H1 (cell line): Measurements from ENCODE around the gene PKP3.

ENCODE experiments used
- EZH2 ChIP-seq: fragments of 200-600 bp; sonication (generic); IDR thresholded peaks from 2 replicates; pipeline ENCODE4 v1.7.1; 2012; ENCODE audit warnings: low read depth, mild to moderate bottlenecking, moderate library complexity, low read length, inconsistent platforms; ENCODE audit not compliant: severe bottlenecking
- POLR2AphosphoS5 ChIP-seq: IDR thresholded peaks from 2 replicates; pipeline ENCODE4 v1.6.1; 2011; ENCODE audit warnings: low read depth, low read length
- RNF2 ChIP-seq: fragments of 200-900, 300-1000 bp; sonication (generic); IDR thresholded peaks from 2 replicates; pipeline ENCODE4 v1.7.1; 2016; ENCODE audit warnings: borderline replicate concordance, low read depth, mild to moderate bottlenecking, antibody characterized with exemption, low read length; ENCODE audit not compliant: poor library complexity, severe bottlenecking; ENCODE audit errors: missing control alignments
- TF ChIP-seq, protein P1 (sequence below): IDR thresholded peaks from 2 replicates; pipeline ENCODE4 v1.6.1; 2012; ENCODE audit warnings: inconsistent platforms
- TF ChIP-seq, protein P2 (sequence below), 3 experiments: IDR thresholded peaks; 1 replicate in 2 of 3; 2 replicates in 1 of 3; pipeline versions ENCODE4 v1.5.1 to v1.6.1; 2011; ENCODE audit warnings: low read length in 3 of 3, mild to moderate bottlenecking in 3 of 3, inconsistent platforms in 2 of 3, low read depth in 1 of 3, moderate library complexity in 1 of 3; ENCODE audit not compliant: insufficient read depth in 1 of 3; ENCODE audit errors: control extremely low read depth in 1 of 3
- TF ChIP-seq, protein P3 (sequence below): IDR thresholded peaks from 2 replicates; pipeline ENCODE4 v1.6.1; 2011; ENCODE audit warnings: low read depth, mild to moderate bottlenecking, low read length; ENCODE audit not compliant: insufficient read depth

DNA sequence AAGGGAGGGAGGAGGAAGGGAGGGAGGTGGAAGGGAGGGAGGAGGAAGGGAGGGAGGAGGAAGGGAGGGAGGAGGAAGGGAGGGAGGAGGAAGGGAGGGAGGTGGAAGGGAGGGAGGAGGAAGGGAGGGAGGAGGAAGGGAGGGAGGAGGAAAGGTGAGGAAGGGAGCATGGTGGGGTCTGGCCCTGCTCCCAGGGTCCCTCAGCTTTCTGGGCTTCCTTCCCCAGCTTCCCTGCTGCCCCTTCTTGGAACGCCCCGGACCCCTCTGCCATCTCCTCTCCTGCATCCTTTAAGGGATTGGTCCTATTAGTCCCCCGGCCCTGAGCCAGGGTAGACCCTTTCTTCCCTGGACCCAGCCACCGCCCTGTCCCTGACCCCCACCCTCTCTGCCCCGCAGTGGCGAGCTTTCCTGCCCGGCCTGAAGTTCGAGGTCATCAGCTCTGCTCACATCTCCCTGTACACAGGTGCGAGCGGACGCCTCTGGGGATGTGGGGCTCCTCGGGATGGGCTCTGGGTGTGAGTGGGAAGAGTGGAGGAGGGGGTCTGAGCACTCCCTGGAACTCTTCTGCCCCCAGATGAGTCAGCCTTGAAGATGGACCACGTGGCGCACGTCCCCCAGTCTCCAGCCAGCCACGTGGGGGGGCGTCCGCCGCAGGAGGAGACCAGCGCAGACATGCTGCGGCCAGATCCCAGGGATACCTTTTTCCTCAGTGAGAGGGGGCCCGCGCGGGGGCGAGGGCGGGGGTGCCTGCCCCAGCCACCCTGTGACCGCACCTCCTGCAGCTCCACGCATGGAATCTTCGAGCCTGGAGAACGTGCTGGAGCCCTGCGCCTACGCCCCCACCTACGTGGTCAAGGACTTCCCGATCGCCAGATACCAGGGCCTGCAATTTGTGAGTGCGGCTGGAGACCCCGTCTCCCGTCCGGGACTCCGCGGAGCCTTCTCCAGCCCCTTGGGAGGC lies 18.7 kb upstream of the PKP3 start:
- no peak for TF ChIP-seq POLR2AphosphoS5
- TF ChIP-seq EZH2: no peak
- TF ChIP-seq, protein P1, sequence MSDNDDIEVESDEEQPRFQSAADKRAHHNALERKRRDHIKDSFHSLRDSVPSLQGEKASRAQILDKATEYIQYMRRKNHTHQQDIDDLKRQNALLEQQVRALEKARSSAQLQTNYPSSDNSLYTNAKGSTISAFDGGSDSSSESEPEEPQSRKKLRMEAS: no peak
- TF ChIP-seq RNF2: no peak
- TF ChIP-seq, protein P2, sequence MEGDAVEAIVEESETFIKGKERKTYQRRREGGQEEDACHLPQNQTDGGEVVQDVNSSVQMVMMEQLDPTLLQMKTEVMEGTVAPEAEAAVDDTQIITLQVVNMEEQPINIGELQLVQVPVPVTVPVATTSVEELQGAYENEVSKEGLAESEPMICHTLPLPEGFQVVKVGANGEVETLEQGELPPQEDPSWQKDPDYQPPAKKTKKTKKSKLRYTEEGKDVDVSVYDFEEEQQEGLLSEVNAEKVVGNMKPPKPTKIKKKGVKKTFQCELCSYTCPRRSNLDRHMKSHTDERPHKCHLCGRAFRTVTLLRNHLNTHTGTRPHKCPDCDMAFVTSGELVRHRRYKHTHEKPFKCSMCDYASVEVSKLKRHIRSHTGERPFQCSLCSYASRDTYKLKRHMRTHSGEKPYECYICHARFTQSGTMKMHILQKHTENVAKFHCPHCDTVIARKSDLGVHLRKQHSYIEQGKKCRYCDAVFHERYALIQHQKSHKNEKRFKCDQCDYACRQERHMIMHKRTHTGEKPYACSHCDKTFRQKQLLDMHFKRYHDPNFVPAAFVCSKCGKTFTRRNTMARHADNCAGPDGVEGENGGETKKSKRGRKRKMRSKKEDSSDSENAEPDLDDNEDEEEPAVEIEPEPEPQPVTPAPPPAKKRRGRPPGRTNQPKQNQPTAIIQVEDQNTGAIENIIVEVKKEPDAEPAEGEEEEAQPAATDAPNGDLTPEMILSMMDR (IDR thresholded peaks at IDR 0.05; ENCODE audit: control extremely low read depth in 1 of 3, insufficient read depth in 1 of 3, low read depth in 1 of 3, low read length in 3 of 3): no peak
- TF ChIP-seq, protein P3, sequence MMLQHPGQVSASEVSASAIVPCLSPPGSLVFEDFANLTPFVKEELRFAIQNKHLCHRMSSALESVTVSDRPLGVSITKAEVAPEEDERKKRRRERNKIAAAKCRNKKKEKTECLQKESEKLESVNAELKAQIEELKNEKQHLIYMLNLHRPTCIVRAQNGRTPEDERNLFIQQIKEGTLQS: no peak
